ENCODE data around the gene EML4. TPM values are rescaled to one million over a fixed set of nuclear protein-coding genes. Genes with fewer than 3 reads are reported as not detected.
"Not testable (repeated sequence)": the region's sequence is repeated elsewhere in the genome, so short reads cannot be mapped to it uniquely, and the experiment has no call there.

Gene EML4
- total RNA-seq, 1 donor from 2014 or later, result 167 TPM

- peaks cover 1% of the 10 kb centered on the region for H3K36me3 ChIP-seq
- no peak overlapping the region for H3K4me2 ChIP-seq
These were observed 164.4 kb downstream of the EML4 start for GRCh38 chr2:42333579-42333978.

GRCh38 chr2:42334220-42334619, 165.1 kb downstream of the EML4 start:
- Mint-ChIP-seq H3K4me1 (peaks cover 16% of the 10 kb centered on the region), H3K9me3 (peaks cover 2% of the 10 kb centered on the region), H3K27me3 (ENCODE audit: insufficient read depth, low read depth) (peaks cover 2% of the 10 kb centered on the region), H3K36me3 (peaks cover 47% of the 10 kb centered on the region), H3K27ac (no peak overlapping the region), H3K4me3 (no peak overlapping the region)
- no peaks in the 10 kb centered on the region for H3K27me3 ChIP-seq
- H3K27ac ChIP-seq, result no peak overlapping the region
- H3K4me2 ChIP-seq, result no peak overlapping the region
- no peaks in the 10 kb centered on the region for H3K36me3 ChIP-seq
- peaks cover 10% of the 10 kb centered on the region for H3K4me1 ChIP-seq
- H3K9me3 ChIP-seq (ENCODE audit: low read depth), result no peaks in the 10 kb centered on the region
- H3K9ac ChIP-seq, result no peak overlapping the region
- H2AFZ ChIP-seq (replicated peaks), result no peak overlapping the region
- TF ChIP-seq EZH2 (IDR thresholded peaks at IDR 0.05) (no peak), CTCF (IDR thresholded peaks at IDR 0.05) (no peak), EZH2phosphoT487 (IDR thresholded peaks at IDR 0.05) (no peak)
- H4K20me1 ChIP-seq (ENCODE audit: low read depth), result peaks cover 8% of the 10 kb centered on the region
- H3K4me3 ChIP-seq, result no peak overlapping the region
- no peaks in the 10 kb centered on the region for H3K79me2 ChIP-seq (ENCODE audit: low read depth)
- H3F3A ChIP-seq (ENCODE audit: low read depth), result peaks cover 6% of the 10 kb centered on the region
- no peak for DNase-seq (ENCODE audit: low spot score)

More at GRCh38 chr2:42333579-42333978, 164.4 kb downstream of the EML4 start:
- H4K20me1 ChIP-seq (ENCODE audit: low read depth), result peaks cover 8% of the 10 kb centered on the region
- H3F3A ChIP-seq (ENCODE audit: low read depth), result peaks cover 6% of the 10 kb centered on the region
- DNase-seq (ENCODE audit: low spot score), result no peak
- peaks cover 2% of the 10 kb centered on the region for H3K27me3 Mint-ChIP-seq (ENCODE audit: insufficient read depth, low read depth)
- H3K9ac ChIP-seq, result no peak overlapping the region
- no peak overlapping the region for H3K27ac ChIP-seq
- no peaks in the 10 kb centered on the region for H3K27me3 ChIP-seq
- no peak for TF ChIP-seq CTCF (IDR thresholded peaks at IDR 0.05)
- no peak for TF ChIP-seq EZH2phosphoT487 (IDR thresholded peaks at IDR 0.05)
- TF ChIP-seq EZH2 (IDR thresholded peaks at IDR 0.05), result no peak
- no peak overlapping the region for H2AFZ ChIP-seq (replicated peaks)
- H3K4me1 Mint-ChIP-seq, result peaks cover 16% of the 10 kb centered on the region
- no peak overlapping the region for H3K4me3 ChIP-seq
- H3K27ac Mint-ChIP-seq, result no peak overlapping the region
- no peak overlapping the region for H3K4me3 Mint-ChIP-seq
- H3K9me3 ChIP-seq (ENCODE audit: low read depth), result no peaks in the 10 kb centered on the region
- peaks cover 44% of the 10 kb centered on the region for H3K36me3 Mint-ChIP-seq
- H3K9me3 Mint-ChIP-seq, result peaks cover 2% of the 10 kb centered on the region
- H3K4me1 ChIP-seq, result peaks cover 10% of the 10 kb centered on the region
- no peaks in the 10 kb centered on the region for H3K79me2 ChIP-seq (ENCODE audit: low read depth)

- not testable (repeated sequence) for H3K36me3 ChIP-seq; H3K4me1 ChIP-seq; H3K9me3 ChIP-seq (ENCODE audit: low read depth); H3K4me3 ChIP-seq; H3K4me2 ChIP-seq; H3K27me3 Mint-ChIP-seq (ENCODE audit: insufficient read depth, low read depth); H4K20me1 ChIP-seq (ENCODE audit: low read depth); H3K4me3 Mint-ChIP-seq; H3K9me3 Mint-ChIP-seq; H3K79me2 ChIP-seq (ENCODE audit: low read depth); H3K27ac Mint-ChIP-seq; H3K9ac ChIP-seq; DNase-seq (ENCODE audit: low spot score); H3K27me3 ChIP-seq; H3K27ac ChIP-seq; H2AFZ ChIP-seq (replicated peaks); H3F3A ChIP-seq (ENCODE audit: low read depth)
- Mint-ChIP-seq H3K36me3 (peaks cover 50% of the 10 kb centered on the region), H3K4me1 (peaks cover 18% of the 10 kb centered on the region)
These were observed 165.7 kb downstream of the EML4 start for GRCh38 chr2:42334865-42335264.

GRCh38 chr2:42335514-42336104, 166.5 kb downstream of the EML4 start:
- Mint-ChIP-seq H3K27ac (no peak overlapping the region), H3K4me3 (no peak overlapping the region), H3K36me3 (peaks cover 57% of the 10 kb centered on the region), H3K9me3 (peaks cover 2% of the 10 kb centered on the region), H3K4me1 (peaks cover 19% of the 10 kb centered on the region), H3K27me3 (ENCODE audit: insufficient read depth, low read depth) (peaks cover 5% of the 10 kb centered on the region)
- Histone ChIP-seq H3K4me2 (peak overlapping the region; percentile 40), H3K27ac (no peak overlapping the region), H3K36me3 (no peaks in the 10 kb centered on the region), H3K9ac (no peak overlapping the region), H3K27me3 (no peaks in the 10 kb centered on the region), H3K4me1 (peaks cover 10% of the 10 kb centered on the region), H3F3A (ENCODE audit: low read depth) (peaks cover 6% of the 10 kb centered on the region), H3K79me2 (ENCODE audit: low read depth) (no peaks in the 10 kb centered on the region), H3K9me3 (ENCODE audit: low read depth) (no peaks in the 10 kb centered on the region), H2AFZ (replicated peaks) (no peak overlapping the region), H3K4me3 (no peak overlapping the region), H4K20me1 (ENCODE audit: low read depth) (peaks cover 8% of the 10 kb centered on the region)
- no peak for TF ChIP-seq EZH2 (IDR thresholded peaks at IDR 0.05)
- no peak for TF ChIP-seq EZH2phosphoT487 (IDR thresholded peaks at IDR 0.05)
- TF ChIP-seq CTCF (IDR thresholded peaks at IDR 0.05), result no peak
- no peak for DNase-seq (ENCODE audit: low spot score)

Data from neural progenitor cell (in vitro differentiated cells).